GM21529 (cell line): ENCODE data around the gene SLC18A3.

ENCODE experiments used
- ATAC-seq: cut with Tn5 transposase; IDR thresholded peaks from one replicate; pipeline ENCODE4 v1.9.1; 2021; ENCODE audit not compliant: unreplicated experiment

Gene SLC18A3

DNA sequence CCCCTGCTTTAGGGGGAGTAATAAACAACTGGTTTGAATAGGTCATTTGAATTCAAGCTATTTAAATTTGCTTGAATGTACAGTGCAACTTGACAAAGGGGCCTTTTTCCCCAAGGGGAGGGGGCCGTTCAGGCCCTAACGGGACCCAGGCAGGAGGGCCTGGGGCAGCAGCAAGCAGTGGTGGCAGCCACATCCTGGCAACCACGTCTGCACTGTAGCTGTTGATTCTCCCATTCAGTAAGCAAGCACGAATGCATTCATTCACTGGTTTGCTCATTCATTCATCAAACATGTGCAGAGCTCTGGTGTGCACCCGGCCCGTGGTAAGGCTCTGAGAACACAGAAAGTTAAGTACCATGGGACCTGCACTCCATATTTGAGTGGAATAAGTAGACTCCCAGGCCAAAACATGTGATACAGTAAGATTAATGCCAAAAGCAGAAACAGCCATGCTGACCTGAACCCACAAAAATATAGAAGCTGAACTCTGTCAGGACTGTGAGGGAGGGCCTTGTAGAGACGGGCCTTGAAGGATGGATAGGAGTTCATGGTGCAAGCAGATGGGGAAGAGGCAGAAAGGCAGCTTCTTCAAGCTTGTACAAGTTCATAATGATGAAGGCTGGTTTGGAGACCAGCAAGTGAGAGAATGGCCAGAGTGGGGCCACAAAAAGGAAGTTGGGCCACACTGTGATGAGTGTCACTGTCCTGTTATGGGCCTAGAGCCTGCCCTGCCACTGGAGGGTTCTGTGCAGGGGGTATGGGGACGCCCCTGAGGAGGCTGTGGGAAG is 40.0 kb downstream of the SLC18A3 start:
- ATAC-seq, result peak; percentile 25

- no peak for ATAC-seq
Observed at GRCh38 chr10:49650724-49651034, 40.6 kb downstream of the SLC18A3 start.

GRCh38 chr10:49651039-49651835 is 41.1 kb downstream of the SLC18A3 start:
- no peak for ATAC-seq

GRCh38 chr10:49651917-49652316 is 41.8 kb downstream of the SLC18A3 start:
- no peak for ATAC-seq

DNA sequence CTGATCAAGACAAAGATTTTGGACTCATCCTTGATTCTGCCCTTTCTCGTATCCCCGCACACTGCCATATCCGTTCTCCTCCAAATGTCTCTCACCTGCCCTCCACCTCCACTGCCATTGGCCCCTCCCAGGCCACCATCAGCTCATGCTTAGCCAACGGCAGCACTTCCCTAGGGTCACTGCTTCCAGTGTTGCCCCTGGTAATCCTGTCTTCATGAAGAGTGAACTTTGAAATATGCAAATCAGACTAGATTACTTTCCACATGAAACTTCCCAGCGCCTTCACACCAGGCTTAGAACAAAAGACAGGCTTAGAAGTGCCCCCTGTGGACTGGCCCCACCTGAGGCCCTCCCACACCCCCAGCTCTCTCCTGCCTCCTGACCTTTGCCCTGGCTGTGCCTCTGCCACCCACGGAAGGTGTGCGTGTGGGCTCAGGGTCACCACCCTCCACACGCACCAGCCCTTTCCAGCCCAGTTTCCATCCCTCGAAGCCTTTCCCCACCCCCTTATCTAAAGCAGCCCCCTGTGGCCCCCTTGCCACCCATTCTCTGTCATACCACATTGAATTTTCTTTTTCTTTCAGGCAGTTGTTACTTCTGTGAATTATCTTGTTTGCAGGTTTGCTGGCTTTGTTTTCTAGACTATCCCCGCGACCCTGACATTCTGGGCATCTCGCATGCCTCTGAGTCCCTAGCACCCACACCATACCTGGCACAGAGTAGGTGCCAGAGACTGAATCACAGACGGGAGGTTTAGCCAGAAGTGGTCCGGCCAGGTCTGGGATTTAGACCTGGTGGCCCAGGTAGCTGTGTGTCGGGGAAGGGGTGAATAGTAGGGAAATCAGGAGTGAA is 42.5 kb downstream of the SLC18A3 start:
- ATAC-seq, result no peak

DNA sequence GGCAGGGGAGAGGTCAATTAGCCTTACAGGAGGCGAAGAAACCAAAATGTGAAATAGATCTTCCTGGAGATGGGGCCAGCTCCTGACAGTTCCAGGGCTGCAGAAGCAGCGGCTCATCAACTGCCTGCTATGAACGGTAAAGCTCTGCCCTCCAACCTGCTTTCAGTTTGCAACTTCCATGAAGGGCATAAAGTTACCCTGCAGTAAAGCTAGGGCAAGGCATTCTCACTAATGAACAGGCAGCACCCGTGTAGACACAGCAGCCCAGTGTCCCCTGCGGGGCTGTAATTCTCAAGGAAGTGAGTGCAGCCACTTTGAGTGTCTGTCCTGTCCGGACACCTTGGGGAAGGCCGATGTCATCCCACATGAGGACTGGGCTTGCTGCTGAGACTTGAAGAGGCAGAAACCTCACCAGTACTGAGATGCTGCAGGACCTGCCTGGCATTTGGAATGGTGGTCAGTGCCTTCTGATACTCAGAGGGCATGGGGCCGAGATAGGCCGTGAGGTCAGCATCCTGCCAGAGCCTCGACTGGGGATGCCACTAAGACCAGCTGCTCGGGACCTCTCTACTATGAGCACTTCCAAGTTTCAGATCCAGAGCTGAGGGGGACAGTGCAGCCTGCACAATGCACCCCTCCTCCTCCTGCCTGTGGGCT is 43.3 kb downstream of the SLC18A3 start:
- no peak for ATAC-seq

GRCh38 chr10:49654036-49654693 is 44.1 kb downstream of the SLC18A3 start:
- no peak for ATAC-seq

- ATAC-seq, result no peak
Observed at GRCh38 chr10:49655099-49655498, 45.0 kb downstream of the SLC18A3 start.

DNA sequence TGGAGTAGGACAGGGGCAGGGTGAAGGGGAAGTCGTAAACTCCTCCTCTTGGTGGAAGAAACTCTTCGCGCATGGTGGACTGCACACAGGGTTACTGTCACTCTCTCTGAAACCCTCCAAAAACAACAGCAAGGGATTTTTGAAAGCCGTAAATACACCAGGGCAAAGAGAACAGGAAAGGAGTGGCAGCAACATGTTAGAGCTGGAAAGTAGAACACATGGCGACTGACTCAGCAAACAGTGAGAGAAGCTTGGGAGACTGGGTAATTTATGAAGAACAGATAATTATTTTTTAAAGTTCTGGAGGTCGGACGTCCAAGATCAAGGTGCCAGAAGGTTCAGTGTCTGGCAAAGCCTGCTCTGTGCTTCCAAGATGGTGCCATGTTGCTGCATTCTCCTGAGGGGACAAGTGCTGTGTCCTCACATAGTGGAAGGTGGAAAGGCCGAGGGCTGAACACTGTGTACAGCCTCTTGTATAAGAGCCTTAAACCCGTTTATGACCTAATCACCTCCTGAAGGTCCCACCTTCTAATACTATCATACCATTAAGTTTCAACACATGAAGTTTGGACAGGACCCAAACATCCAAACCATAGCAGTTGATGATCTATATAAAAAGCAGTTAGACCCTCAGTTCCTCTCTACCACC is 46.9 kb downstream of the SLC18A3 start:
- ATAC-seq, result no peak

DNA sequence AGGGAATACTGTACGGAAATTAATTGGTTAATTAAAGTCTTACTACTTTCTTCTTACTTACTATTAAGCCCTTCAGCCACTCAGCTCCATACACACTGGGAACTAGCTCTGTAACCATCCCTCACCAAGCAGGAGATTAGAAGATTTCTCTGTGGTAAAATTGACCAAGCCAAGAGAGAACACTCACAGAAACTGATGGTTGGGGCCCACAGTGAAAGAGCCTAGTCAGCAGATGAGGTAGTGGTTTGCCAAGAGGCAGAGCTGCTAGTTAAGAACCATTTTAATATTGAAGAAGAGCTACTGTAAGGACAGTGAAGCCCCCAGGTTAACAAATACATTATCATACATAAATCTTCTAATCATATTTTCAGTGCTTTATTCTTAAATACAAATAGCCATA is 47.5 kb downstream of the SLC18A3 start:
- ATAC-seq, result no peak

GRCh38 chr10:49661140-49661856 is 51.2 kb downstream of the SLC18A3 start:
- no peak for ATAC-seq
